ENCODE results near the gene PLEKHM2.

GRCh38 chr1:15657021-15657420 is 27.1 kb upstream of the PLEKHM2 start:
- no peak for TF ChIP-seq EZH2 (IDR thresholded peaks at IDR 0.05; ENCODE audit: borderline replicate concordance)
- TF ChIP-seq, protein P1, sequence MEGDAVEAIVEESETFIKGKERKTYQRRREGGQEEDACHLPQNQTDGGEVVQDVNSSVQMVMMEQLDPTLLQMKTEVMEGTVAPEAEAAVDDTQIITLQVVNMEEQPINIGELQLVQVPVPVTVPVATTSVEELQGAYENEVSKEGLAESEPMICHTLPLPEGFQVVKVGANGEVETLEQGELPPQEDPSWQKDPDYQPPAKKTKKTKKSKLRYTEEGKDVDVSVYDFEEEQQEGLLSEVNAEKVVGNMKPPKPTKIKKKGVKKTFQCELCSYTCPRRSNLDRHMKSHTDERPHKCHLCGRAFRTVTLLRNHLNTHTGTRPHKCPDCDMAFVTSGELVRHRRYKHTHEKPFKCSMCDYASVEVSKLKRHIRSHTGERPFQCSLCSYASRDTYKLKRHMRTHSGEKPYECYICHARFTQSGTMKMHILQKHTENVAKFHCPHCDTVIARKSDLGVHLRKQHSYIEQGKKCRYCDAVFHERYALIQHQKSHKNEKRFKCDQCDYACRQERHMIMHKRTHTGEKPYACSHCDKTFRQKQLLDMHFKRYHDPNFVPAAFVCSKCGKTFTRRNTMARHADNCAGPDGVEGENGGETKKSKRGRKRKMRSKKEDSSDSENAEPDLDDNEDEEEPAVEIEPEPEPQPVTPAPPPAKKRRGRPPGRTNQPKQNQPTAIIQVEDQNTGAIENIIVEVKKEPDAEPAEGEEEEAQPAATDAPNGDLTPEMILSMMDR (IDR thresholded peaks at IDR 0.05; ENCODE audit: poor library complexity), result no peak

Data from hepatocyte (in vitro differentiated cells).